H1 (cell line): ENCODE results near the gene CASQ2. TPM values are rescaled to one million over a fixed set of nuclear protein-coding genes. Genes with fewer than 3 reads are reported as not detected.

Experiments used
- CTCF ChIA-PET: fragments of 300-600 bp; sonication (Branson Sonifier 250); formaldehyde crosslinking; loops from one replicate; lab custom pipeline; 2021; ENCODE audit not compliant: partially characterized antibody; lab: Charles Lee
- POLR2A ChIA-PET: fragments of 300-600 bp; sonication (Branson Sonifier 250); formaldehyde crosslinking; loops from one replicate; lab custom pipeline; 2021; ENCODE audit warnings: inconsistent platforms; ENCODE audit not compliant: partially characterized antibody; lab: Charles Lee
- DNase-seq, 2 experiments: peaks; one replicate each; pipeline versions ENCODE4 v3.0.0 to v3.0.0-alpha.2; 2010 to 2022; ENCODE audit warnings: low spot score in 2 of 2, low read depth in 1 of 2, mixed read lengths in 1 of 2
- FAIRE-seq: peaks from 2 replicates; lab custom pipeline; 2011; peaks lifted over from hg19 to GRCh38; lab: Jason Lieb, UNC
- H2AFZ ChIP-seq: 2 replicates; pipeline ENCODE4 v1.8.1; 2012; ENCODE audit warnings: low read length, inconsistent platforms
- H2AK5ac ChIP-seq: 2 replicates; pipeline ENCODE4 v1.6.1; 2013; ENCODE audit warnings: low read depth, low read length
- H2BK120ac ChIP-seq: replicated peaks from 2 replicates; pipeline ENCODE3; 2013; ENCODE audit warnings: low read depth, low read length, inconsistent platforms
- H2BK12ac ChIP-seq: 2 replicates; pipeline ENCODE4 v1.6.1; 2013; ENCODE audit warnings: low read depth, low read length
- H2BK15ac ChIP-seq: 2 replicates; pipeline ENCODE4 v1.6.1; 2013; ENCODE audit warnings: low read length
- H2BK20ac ChIP-seq: 2 replicates; pipeline ENCODE4 v1.6.1; 2013; ENCODE audit warnings: low read length
- H2BK5ac ChIP-seq: 2 replicates; pipeline ENCODE4 v1.6.1; 2013; ENCODE audit warnings: low read depth, low read length
- H3K14ac ChIP-seq: 2 replicates; pipeline ENCODE4 v1.6.1; 2013; ENCODE audit warnings: inconsistent platforms; ENCODE audit not compliant: insufficient read length
- H3K18ac ChIP-seq: 2 replicates; pipeline ENCODE4 v1.6.1; 2013; ENCODE audit warnings: low read length; ENCODE audit errors: extremely low read depth
- H3K23ac ChIP-seq: 2 replicates; pipeline ENCODE4 v1.6.1; 2013; ENCODE audit warnings: inconsistent platforms; ENCODE audit not compliant: insufficient read length
- H3K23me2 ChIP-seq: 2 replicates; pipeline ENCODE4 v1.6.1; 2013; ENCODE audit warnings: low read depth, low read length
- H3K27ac ChIP-seq: 2 replicates; pipeline ENCODE4 v1.6.1; 2011; ENCODE audit warnings: low read depth, low read length, inconsistent platforms
- H3K27me3 ChIP-seq, 4 experiments: replicated peaks in 1 of 4; 1 replicate in 1 of 4; 2 replicates in 3 of 4; pipeline versions ENCODE4 v1.6.1 to v1.8.1; 2011 to 2013; ENCODE audit warnings: low read length in 3 of 4, mild to moderate bottlenecking in 3 of 4, inconsistent platforms in 2 of 4, mixed read lengths in 2 of 4, moderate library complexity in 1 of 4; ENCODE audit not compliant: control insufficient read depth in 3 of 4, insufficient read depth in 3 of 4; ENCODE audit errors: extremely low read depth in 1 of 4
- H3K36me3 ChIP-seq, 4 experiments: 2 replicates each; pipeline versions ENCODE4 v1.6.1 to v1.8.1; 2011 to 2013; ENCODE audit warnings: mild to moderate bottlenecking in 4 of 4, low read length in 3 of 4, moderate library complexity in 2 of 4, control low read depth in 1 of 4, inconsistent platforms in 1 of 4; ENCODE audit not compliant: insufficient read depth in 4 of 4, control insufficient read depth in 2 of 4
- H3K4ac ChIP-seq: replicated peaks from 2 replicates; pipeline ENCODE3; 2013; ENCODE audit warnings: low read length, low read depth, mixed read lengths, inconsistent platforms; ENCODE audit not compliant: insufficient read length
- H3K4me1 ChIP-seq, 4 experiments: replicated peaks in 1 of 4; 1 replicate in 1 of 4; 2 replicates in 3 of 4; pipeline versions ENCODE4 v1.6.1 to v1.8.1; 2011 to 2013; ENCODE audit warnings: low read length in 3 of 4, inconsistent platforms in 2 of 4, mixed read lengths in 1 of 4; ENCODE audit not compliant: insufficient read depth in 4 of 4, control insufficient read depth in 3 of 4
- H3K4me2 ChIP-seq, 2 experiments: 2 replicates each; pipeline versions ENCODE4 v1.6.1 to v1.8.1; 2011 to 2013; ENCODE audit warnings: low read depth in 2 of 2, low read length in 2 of 2, control low read depth in 1 of 2, inconsistent platforms in 1 of 2, mild to moderate bottlenecking in 1 of 2; ENCODE audit not compliant: insufficient read depth in 1 of 2
- H3K4me3 ChIP-seq, 4 experiments: fragments of 200-600, 300-600 bp in 1 of 4; sonication (generic), shearing (Covaris generic), sonication (Bioruptor Twin) in 1 of 4; 2 replicates each; pipeline versions ENCODE4 v1.5.1 to v1.8.1; 2011 to 2016; ENCODE audit warnings: low read length in 4 of 4, low read depth in 3 of 4, control low read depth in 2 of 4, inconsistent platforms in 2 of 4, mild to moderate bottlenecking in 2 of 4, mixed read lengths in 1 of 4, moderate library complexity in 1 of 4; ENCODE audit not compliant: insufficient read depth in 2 of 4; ENCODE audit errors: extremely low read depth in 1 of 4
- H3K56ac ChIP-seq: replicated peaks from 2 replicates; pipeline ENCODE3; 2013; ENCODE audit warnings: low read depth, mild to moderate bottlenecking, mixed read lengths, low read length, inconsistent platforms; ENCODE audit not compliant: insufficient read length
- H3K79me1 ChIP-seq: 2 replicates; pipeline ENCODE4 v1.6.1; 2013; ENCODE audit warnings: low read depth, low read length, control low read depth
- H3K79me2 ChIP-seq, 2 experiments: 2 replicates each; pipeline versions ENCODE4 v1.6.1 to v1.8.1; 2012 to 2013; ENCODE audit warnings: low read length in 2 of 2, mild to moderate bottlenecking in 2 of 2, inconsistent platforms in 1 of 2; ENCODE audit not compliant: insufficient read depth in 2 of 2, control insufficient read depth in 1 of 2
- H3K9ac ChIP-seq, 4 experiments: replicated peaks in 1 of 4; 1 replicate in 1 of 4; 2 replicates in 3 of 4; pipeline versions ENCODE4 v1.6.1 to v1.8.1; 2011 to 2013; ENCODE audit warnings: low read depth in 3 of 4, low read length in 3 of 4, control low read depth in 2 of 4, mild to moderate bottlenecking in 2 of 4, moderate library complexity in 2 of 4, inconsistent platforms in 1 of 4; ENCODE audit errors: extremely low read depth in 1 of 4
- H3K9me3 ChIP-seq, 2 experiments: 2 replicates each; pipeline versions ENCODE4 v1.6.1 to v1.8.1; 2012 to 2013; ENCODE audit warnings: mild to moderate bottlenecking in 2 of 2, moderate library complexity in 2 of 2, control low read depth in 1 of 2, inconsistent platforms in 1 of 2, low read depth in 1 of 2, low read length in 1 of 2, mixed read lengths in 1 of 2; ENCODE audit not compliant: insufficient read depth in 2 of 2
- H4K20me1 ChIP-seq, 2 experiments: replicated peaks in 1 of 2; 2 replicates each; pipeline versions ENCODE3 to v1.8.1; 2011 to 2013; ENCODE audit warnings: inconsistent platforms in 2 of 2, low read length in 2 of 2, mild to moderate bottlenecking in 1 of 2; ENCODE audit not compliant: insufficient read depth in 2 of 2, control insufficient read depth in 1 of 2
- H4K5ac ChIP-seq: 2 replicates; pipeline ENCODE4 v1.6.1; 2013; ENCODE audit warnings: low read length, low read depth, mixed read lengths, inconsistent platforms; ENCODE audit not compliant: insufficient read length
- H4K8ac ChIP-seq: 2 replicates; pipeline ENCODE4 v1.8.0; 2013; ENCODE audit warnings: mild to moderate bottlenecking, moderate library complexity, low read length, inconsistent platforms; ENCODE audit not compliant: insufficient read depth; ENCODE audit errors: extremely low read depth
- H4K91ac ChIP-seq: replicated peaks from 2 replicates; pipeline ENCODE3; 2013; ENCODE audit warnings: low read length, mixed read lengths, inconsistent platforms; ENCODE audit not compliant: insufficient read length
- ASH2L ChIP-seq: fragments of 200-600, 300-600 bp; sonication (generic); IDR thresholded peaks from one replicate; pipeline ENCODE4 v1.7.1; 2017; ENCODE audit warnings: low read length
- BACH1 ChIP-seq: IDR thresholded peaks from 2 replicates; pipeline ENCODE4 v1.6.1; 2012; ENCODE audit warnings: low read length, improper control_type of control experiment
- CBX5 ChIP-seq: fragments of 300-800, 300-1000 bp; sonication (generic); IDR thresholded peaks from 2 replicates; pipeline ENCODE4 v1.7.1; 2016; ENCODE audit warnings: antibody characterized with exemption, low read length, low read depth
- CTBP2 ChIP-seq: IDR thresholded peaks from 2 replicates; pipeline ENCODE4 v1.7.0; 2011; ENCODE audit warnings: borderline replicate concordance, mild to moderate bottlenecking, moderate library complexity, mixed read lengths, low read length; ENCODE audit not compliant: insufficient read depth, insufficient read length
- EGR1 ChIP-seq: IDR thresholded peaks from 2 replicates; pipeline ENCODE4 v1.6.1; 2011; ENCODE audit warnings: low read depth, low read length, borderline replicate concordance
- FOSL1 ChIP-seq: IDR thresholded peaks from 2 replicates; pipeline ENCODE4 v1.6.1; 2011; ENCODE audit warnings: mild to moderate bottlenecking, low read depth, low read length, moderate library complexity; ENCODE audit not compliant: insufficient read depth
- NRF1 ChIP-seq: IDR thresholded peaks from 2 replicates; pipeline ENCODE4 v1.6.1; 2011; ENCODE audit warnings: mild to moderate bottlenecking, low read depth, low read length, improper control_type of control experiment
- RAD21 ChIP-seq, 2 experiments: IDR thresholded peaks in 1 of 2; conservative IDR thresholded peaks in 1 of 2; 2 replicates each; pipeline ENCODE4 v1.6.1; 2011; ENCODE audit warnings: low read depth in 2 of 2, low read length in 2 of 2, improper control_type of control experiment in 1 of 2, inconsistent platforms in 1 of 2, mild to moderate bottlenecking in 1 of 2, moderate library complexity in 1 of 2
- RBBP5 ChIP-seq: IDR thresholded peaks from 2 replicates; pipeline ENCODE4 v1.7.1; 2012; ENCODE audit warnings: low read depth, mild to moderate bottlenecking, inconsistent platforms, low read length, moderate library complexity, borderline replicate concordance
- RXRA ChIP-seq: IDR thresholded peaks from 2 replicates; pipeline ENCODE4 v1.6.1; 2011; ENCODE audit warnings: low read depth, mild to moderate bottlenecking, low read length, moderate library complexity; ENCODE audit not compliant: insufficient read depth
- SAP30 ChIP-seq: fragments of 300-600 bp; sonication (generic); IDR thresholded peaks from 2 replicates; pipeline ENCODE4 v1.7.1; 2012; ENCODE audit warnings: low read length, moderate library complexity, mild to moderate bottlenecking, inconsistent platforms; ENCODE audit not compliant: insufficient read depth, insufficient replicate concordance
- SP1 ChIP-seq: IDR thresholded peaks from 2 replicates; pipeline ENCODE4 v1.6.1; 2011; ENCODE audit warnings: low read depth, low read length
- SRF ChIP-seq: IDR thresholded peaks from 2 replicates; pipeline ENCODE4 v1.6.1; 2011; ENCODE audit warnings: mild to moderate bottlenecking, low read depth, low read length, moderate library complexity
- TBP ChIP-seq: IDR thresholded peaks from 2 replicates; pipeline ENCODE4 v1.6.1; 2011; ENCODE audit warnings: low read depth, low read length, improper control_type of control experiment
- WGBS, 2 experiments: shearing (Covaris generic) in 1 of 2; methylation state at CpG; one replicate each; pipeline versions ENCODE4 v1.1.6 to v1.1.7; 2013 to 2015; ENCODE audit warnings: low lambda C conversion rate in 2 of 2, mixed read lengths in 2 of 2, inconsistent platforms in 1 of 2, low coverage in 1 of 2, missing lambda C conversion rate in 1 of 2; ENCODE audit not compliant: insufficient replicate concordance in 2 of 2, insufficient coverage in 1 of 2, insufficient read length in 1 of 2; ENCODE audit errors: extremely low coverage in 1 of 2, missing lambda C conversion rate in 1 of 2; 5-methylcytosine and 5-hydroxymethylcytosine counted together
- polyA plus RNA-seq, 7 experiments: library from polyadenylated mRNA; depleted of rRNA in 3 of 7; stranded (reverse) in 5 of 7; unstranded in 2 of 7; fragments of >200 nt in 5 of 7; fragments of 200-250 nt in 2 of 7; gene quantifications; 1 replicate in 5 of 7; 2 replicates in 1 of 7; 4 replicates in 1 of 7; pipeline versions ENCODE4 v1.2.1 to v1.2.3, GENCODE V29; 2011 to 2013; ENCODE audit warnings: missing spikeins in 2 of 7, mixed read lengths in 2 of 7
- total RNA-seq: library from RNA; stranded (reverse); fragmentation: NEBNext Ultra II Directional; extraction: Animal tissue kit (Norgen Biotek cat#: 25700); gene quantifications from 2 replicates; pipeline ENCODE4 v1.2.1, GENCODE V29; 2021

CASQ2 gene
- total and polyA plus RNA-seq, 2 of the 8 experiments (the other 6 are each of a cell fraction or from before 2014, with no cell fraction given) = not detected

DNA sequence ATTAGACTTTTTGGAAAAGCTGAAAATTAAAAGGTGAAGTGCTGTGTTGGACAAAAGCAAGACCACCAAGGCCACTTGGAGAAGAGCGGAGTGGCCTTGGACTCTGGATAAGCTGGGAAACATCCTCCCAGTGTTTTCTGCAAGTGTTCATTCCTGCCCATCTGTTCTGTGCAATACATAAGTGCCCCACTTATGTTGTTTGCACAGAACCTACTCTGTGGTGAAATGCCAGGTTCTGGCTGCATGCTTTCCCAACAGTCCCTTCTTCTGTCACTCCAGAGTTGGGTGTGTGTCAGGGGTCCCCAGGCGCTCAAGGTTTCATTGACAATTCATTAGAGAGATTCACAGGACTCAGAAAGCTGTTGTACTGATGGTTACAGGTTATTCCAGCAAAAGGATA lies 42.1 kb upstream of the CASQ2 start:
- ChIA-PET CTCF (interaction anchor here (1.1 to 4.0 kb wide), 7 partner anchors 17 to 211 kb away, joined by 3 to 27 read pairs (median 4); no protein-coding TSS in a partner anchor), POLR2A (interaction anchor here (1.2 kb wide), 1 partner anchor 29 kb away, joined by 3 read pairs; no protein-coding TSS in a partner anchor)
- Histone ChIP-seq H2AFZ (no peak overlapping the region), H2BK120ac (no peak overlapping the region), H3K23me2 (no peaks in the 10 kb centered on the region), H3K36me3 (no peaks in the 10 kb centered on the region), H3K4me1 (peaks cover 0 to 4% (median under 1%) of the 10 kb centered on the region in 4 experiments; a peak in 1 of 7 replicates), H3K9ac (no peak overlapping the region), H3K4me3 (no peak overlapping the region), H3K18ac (no peak overlapping the region), H2AK5ac (no peak overlapping the region), H3K23ac (no peak overlapping the region), H3K56ac (no peak overlapping the region), H4K5ac (no peak overlapping the region), H4K91ac (no peak overlapping the region), H3K79me2 (no peaks in the 10 kb centered on the region), H3K4me2 (no peak overlapping the region), H3K27ac (no peak overlapping the region), H2BK20ac (no peak overlapping the region), H3K9me3 (no peaks in the 10 kb centered on the region; a peak in 1 of 4 replicates), H4K20me1 (no peaks in the 10 kb centered on the region), H2BK15ac (no peak overlapping the region), H3K27me3 (no peaks in the 10 kb centered on the region), H3K14ac (no peak overlapping the region), H2BK5ac (no peak overlapping the region; the same call in 1 of the 2 replicates), H2BK12ac (no peak overlapping the region), H3K79me1 (no peaks in the 10 kb centered on the region), H3K4ac (no peak overlapping the region), H4K8ac (no peak overlapping the region)
- FAIRE-seq = no peak
- no peak for DNase-seq
- 93% methylated on average over 2 of the region's 2 CpGs; no CpG with 5 or more reads in 1 of the 2 experiments for WGBS, 2 experiments
- TF ChIP-seq CBX5 (no peak), SAP30 (no peak), CTBP2 (no peak), RBBP5 (no peak), SP1 (no peak), TBP (no peak), RAD21 (IDR thresholded peaks at IDR 0.05 in 1 of 2, conservative IDR thresholded peaks at IDR 0.05 in 1 of 2; ENCODE audit: low read depth in 2 of 2, low read length in 2 of 2) (no peak), BACH1 (no peak), FOSL1 (no peak), SRF (no peak), NRF1 (no peak), EGR1 (no peak), RXRA (no peak), ASH2L (no peak)
